K562 (cell line): ENCODE results near the gene BORCS8. TPM values are rescaled to one million over a fixed set of nuclear protein-coding genes. Genes with fewer than 3 reads are reported as not detected.

ENCODE experiments used
- CREM ChIP-seq: IDR thresholded peaks from 2 replicates; pipeline ENCODE4 v1.6.1; 2014; ENCODE audit warnings: antibody characterized with exemption, low read depth
- CTCF ChIP-seq, 3 experiments: IDR thresholded peaks in 2 of 3; conservative IDR thresholded peaks in 1 of 3; 2 replicates each; pipeline ENCODE4 v1.5.1; 2011 to 2012; ENCODE audit warnings: low read length in 3 of 3, mild to moderate bottlenecking in 3 of 3, control low read depth in 2 of 3, improper control_type of control experiment in 1 of 3, inconsistent platforms in 1 of 3, low read depth in 1 of 3, mixed read lengths in 1 of 3, moderate library complexity in 1 of 3; ENCODE audit not compliant: insufficient read depth in 2 of 3
- ELF2 ChIP-seq: fragments of 250-450 bp; sonication (Bioruptor Pico); IDR thresholded peaks from 2 replicates; pipeline ENCODE4 v1.5.0; 2021; ENCODE audit warnings: mild to moderate bottlenecking
- ELF4 ChIP-seq: fragments of 450-650 bp; formaldehyde crosslinking; IDR thresholded peaks from 2 replicates; pipeline ENCODE4 v1.4.0; 2022; ENCODE audit warnings: missing genetic modification characterization
- ETV5 ChIP-seq: sonication (generic); formaldehyde crosslinking; IDR thresholded peaks from 2 replicates; pipeline ENCODE4 v1.4.0; 2020; ENCODE audit warnings: low read depth, mild to moderate bottlenecking, missing genetic modification reagents
- MEF2A ChIP-seq: IDR thresholded peaks from 2 replicates; pipeline ENCODE4 v1.6.1; 2011; ENCODE audit warnings: low read depth, mild to moderate bottlenecking, low read length, moderate library complexity; ENCODE audit not compliant: control insufficient read depth
- NFRKB ChIP-seq: fragments of 450-650 bp; IDR thresholded peaks from 2 replicates; pipeline ENCODE4 v1.6.1; 2016; ENCODE audit warnings: low read depth
- PRPF4 ChIP-seq: fragments of 200-400 bp; formaldehyde crosslinking; IDR thresholded peaks from one replicate; pipeline ENCODE4 v1.6.1; 2017; ENCODE audit warnings: low read length, low read depth, mild to moderate bottlenecking; ENCODE audit not compliant: insufficient read depth, poor library complexity, severe bottlenecking
- RBFOX2 ChIP-seq: fragments of 200-400 bp; formaldehyde crosslinking; IDR thresholded peaks from 2 replicates; pipeline ENCODE4 v1.6.1; 2017; ENCODE audit warnings: low read depth, mild to moderate bottlenecking, low read length, moderate library complexity
- REST ChIP-seq, 2 experiments: fragments of 450-650 bp; formaldehyde crosslinking in 1 of 2; IDR thresholded peaks; 2 replicates each; pipeline versions ENCODE4 v1.4.0 to v1.6.1; 2014 to 2020; ENCODE audit warnings: mild to moderate bottlenecking in 2 of 2, borderline replicate concordance in 1 of 2, low read depth in 1 of 2
- SLC30A9 ChIP-seq: fragments of 250-450 bp; sonication (Bioruptor Pico); IDR thresholded peaks from 2 replicates; pipeline ENCODE4 v1.8.0; 2022; ENCODE audit warnings: mild to moderate bottlenecking, moderate library complexity
- TEAD2 ChIP-seq: fragments of 450-650 bp; IDR thresholded peaks from 2 replicates; pipeline ENCODE4 v1.6.1; 2016; ENCODE audit warnings: missing genetic modification characterization, control low read depth, missing compliant biosample characterization
- YY1 ChIP-seq, 3 experiments: IDR thresholded peaks; 2 replicates each; pipeline ENCODE4 v1.6.1; 2011; ENCODE audit warnings: low read length in 2 of 3, mild to moderate bottlenecking in 2 of 3, moderate library complexity in 2 of 3, borderline replicate concordance in 1 of 3, control low read depth in 1 of 3, low read depth in 1 of 3; ENCODE audit not compliant: insufficient read depth in 3 of 3, insufficient replicate concordance in 2 of 3, control insufficient read depth in 1 of 3, insufficient read length in 1 of 3; ENCODE audit errors: extremely low read depth in 1 of 3
- ZNF217 ChIP-seq: sonication (generic); formaldehyde crosslinking; IDR thresholded peaks from 2 replicates; pipeline ENCODE4 v1.8.0; 2022; ENCODE audit warnings: mild to moderate bottlenecking, missing genetic modification reagents
- ZNF23 ChIP-seq: fragments of 250-450 bp; sonication (Bioruptor Pico); IDR thresholded peaks from 2 replicates; pipeline ENCODE4 v1.4.0; 2020; ENCODE audit warnings: mild to moderate bottlenecking
- ZNF707 ChIP-seq: fragments of 250-450 bp; sonication (Bioruptor Pico); conservative IDR thresholded peaks from 2 replicates; pipeline ENCODE4 v1.8.0; 2022; ENCODE audit warnings: inconsistent platforms, mild to moderate bottlenecking, moderate library complexity
- polyA plus RNA-seq, 8 experiments: library from polyadenylated mRNA; depleted of rRNA in 4 of 8; stranded (reverse) in 5 of 8; unstranded in 3 of 8; fragments of >200 nt; fragmentation: Nextera tagmentation in 2 of 8; fragmentation: Illumina TruSeq in 1 of 8; extraction: Ambion mirVana in 2 of 8; extraction: Trizol in 1 of 8; gene quantifications; 2 replicates each; pipeline versions ENCODE4 v1.2.1 to v1.2.3, GENCODE V29; 2011 to 2014; ENCODE audit warnings: inconsistent platforms in 1 of 8, missing spikeins in 1 of 8
- total RNA-seq, 7 experiments: library from RNA; depleted of rRNA in 6 of 7; stranded (reverse); fragments of >200 nt in 6 of 7; fragmentation: Illumina TruSeq in 2 of 7; extraction: Trizol in 2 of 7; gene quantifications; 2 replicates each; pipeline versions ENCODE4 v1.2.1 to v1.2.3, GENCODE V29; 2011 to 2021; ENCODE audit warnings: low replicate concordance in 1 of 7

The BORCS8 gene
- total and polyA plus RNA-seq, 9 of the 15 experiments (the other 6 are each of a cell fraction or from before 2014, with no cell fraction given), result 4.6 to 33.6 (median 16.3) TPM

- peak; percentile 82 for TF ChIP-seq REST (IDR thresholded peaks at IDR 0.05; ENCODE audit: borderline replicate concordance)
- no peak for TF ChIP-seq REST (CRISPR knock-in tag; IDR thresholded peaks at IDR 0.05; ENCODE audit: low read depth)
- peak; percentile 85 to 97 (median 95) for TF ChIP-seq CTCF (IDR thresholded peaks at IDR 0.05 in 2 of 3, conservative IDR thresholded peaks at IDR 0.05 in 1 of 3; ENCODE audit: insufficient read depth in 2 of 3, low read depth in 1 of 3, low read length in 3 of 3)
- TF ChIP-seq PRPF4, result no peak
- TF ChIP-seq NFRKB, result no peak
- peak in 1 of 3 experiments; percentile 35 for TF ChIP-seq YY1 (IDR thresholded peaks at IDR 0.05; ENCODE audit: borderline replicate concordance in 1 of 3, control insufficient read depth in 1 of 3, extremely low read depth in 1 of 3, insufficient read depth in 3 of 3, insufficient read length in 1 of 3, insufficient replicate concordance in 2 of 3, low read depth in 1 of 3, low read length in 2 of 3)
- no peak for TF ChIP-seq ZNF23 (CRISPR knock-in tag)
- peak; percentile 34; the same call in 1 of the 2 replicates for TF ChIP-seq CREM
- TF ChIP-seq ELF4 (CRISPR knock-in tag), result 0 out of 2 replicates have a peak, but pooled peaks have one; percentile 32
- no peak for TF ChIP-seq MEF2A
- TF ChIP-seq TEAD2 (tag), result no peak
- TF ChIP-seq ELF2 (CRISPR knock-in tag), result 0 out of 2 replicates have a peak, but pooled peaks have one; percentile 65
- TF ChIP-seq SLC30A9, result no peak
- TF ChIP-seq RBFOX2, result no peak
- TF ChIP-seq ETV5 (CRISPR knock-in tag), result peak; percentile 98
- TF ChIP-seq ZNF217 (CRISPR knock-in tag), result no peak
- no peak for TF ChIP-seq ZNF707 (CRISPR knock-in tag)
Observed at GRCh38 chr19:19145684-19146608, 46.0 kb downstream of the BORCS8 start (continued).
